ENCODE results near the gene XRCC4.

XRCC4 gene

DNA sequence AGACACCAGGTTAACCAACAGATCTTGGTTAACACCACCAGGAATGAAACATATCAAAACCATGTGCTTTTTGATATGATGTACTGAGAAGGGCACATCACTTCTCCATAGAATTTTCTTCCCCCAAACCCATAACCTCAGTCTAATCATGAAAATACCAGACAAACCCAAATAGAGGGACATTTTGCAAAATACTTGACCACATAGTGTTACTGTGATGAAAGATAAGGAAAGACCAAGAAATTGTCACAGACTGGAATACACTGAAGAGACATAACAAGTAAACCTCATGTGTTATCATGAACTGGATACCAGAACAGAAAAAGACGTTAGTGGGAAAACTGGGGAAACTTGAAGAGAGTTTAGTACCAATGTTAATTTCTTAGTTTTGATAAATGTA lies 319.3 kb downstream of the XRCC4 start:
- ChIA-PET CTCF (interaction anchor here (0.6 kb wide), 1 partner anchor 18 kb away, joined by 4 read pairs; no protein-coding TSS in a partner anchor), POLR2A (no interaction called here)
- Histone ChIP-seq H3K36me3 (ENCODE audit: control insufficient read depth in 2 of 2, insufficient read depth in 1 of 2, low read length in 2 of 2) (no peaks in the 10 kb centered on the region), H3K4me1 (ENCODE audit: control insufficient read depth, insufficient read depth, low read length) (0 out of 2 replicates have a peak, but pooled peaks cover 3% of the 10 kb centered on the region), H3K27ac (ENCODE audit: extremely low read depth, low read depth, low read length) (no peak overlapping the region), H3K4me3 (ENCODE audit: low read depth, low read length) (no peak overlapping the region), H3K9me3 (ENCODE audit: control insufficient read depth, insufficient read depth, low read depth, low read length) (no peaks in the 10 kb centered on the region)
- no peak for TF ChIP-seq ZNF221 (tag by site-specific recombination; IDR thresholded peaks at IDR 0.05; ENCODE audit: borderline replicate concordance)
- TF ChIP-seq ZFP41 (tag by site-specific recombination; IDR thresholded peaks at IDR 0.05; ENCODE audit: borderline replicate concordance): no peak
- no peak for TF ChIP-seq PRDM2 (tag by site-specific recombination; IDR thresholded peaks at IDR 0.05; ENCODE audit: borderline replicate concordance)
- no peak for TF ChIP-seq SETDB1 (IDR thresholded peaks at IDR 0.05; ENCODE audit: insufficient read length, low read length)
- TF ChIP-seq ZNF530 (tag by site-specific recombination; IDR thresholded peaks at IDR 0.05; ENCODE audit: low read depth): no peak
- no peak for TF ChIP-seq ZNF776 (tag by site-specific recombination; IDR thresholded peaks at IDR 0.05; ENCODE audit: borderline replicate concordance)
- no peak for TF ChIP-seq ZNF426 (tag by site-specific recombination; IDR thresholded peaks at IDR 0.05)
- TF ChIP-seq YY1 (tag by site-specific recombination; IDR thresholded peaks at IDR 0.05): no peak
- no peak for TF ChIP-seq TSHZ1 (tag by site-specific recombination; IDR thresholded peaks at IDR 0.05; ENCODE audit: borderline replicate concordance)
- no peak for TF ChIP-seq ZNF223 (tag by site-specific recombination; IDR thresholded peaks at IDR 0.05)
- no peak for TF ChIP-seq KLF9 (tag by site-specific recombination; IDR thresholded peaks at IDR 0.05; ENCODE audit: low read depth)
- TF ChIP-seq ZNF747 (tag by site-specific recombination; IDR thresholded peaks at IDR 0.05): no peak
- TF ChIP-seq ZNF184 (tag by site-specific recombination; IDR thresholded peaks at IDR 0.05): no peak
- TF ChIP-seq KLF16 (tag by site-specific recombination; IDR thresholded peaks at IDR 0.05): no peak
- TF ChIP-seq IKZF3 (tag by site-specific recombination; IDR thresholded peaks at IDR 0.05): no peak

- H3K27ac ChIP-seq (ENCODE audit: extremely low read depth, low read depth, low read length): no peak overlapping the region
- POLR2A ChIA-PET: no interaction called here
- CTCF ChIA-PET: no interaction called here
- no peaks in the 10 kb centered on the region for H3K9me3 ChIP-seq (ENCODE audit: control insufficient read depth, insufficient read depth, low read depth, low read length)
- 0 out of 2 replicates have a peak, but pooled peaks cover 3% of the 10 kb centered on the region for H3K4me1 ChIP-seq (ENCODE audit: control insufficient read depth, insufficient read depth, low read length)
- no peaks in the 10 kb centered on the region for H3K36me3 ChIP-seq (ENCODE audit: control insufficient read depth in 2 of 2, insufficient read depth in 1 of 2, low read length in 2 of 2)
- no peak overlapping the region for H3K4me3 ChIP-seq (ENCODE audit: low read depth, low read length)
- TF ChIP-seq GFI1B (tag by site-specific recombination; IDR thresholded peaks at IDR 0.05) (no peak), ZSCAN16 (tag by site-specific recombination; IDR thresholded peaks at IDR 0.05) (no peak), ZNF37A (tag by site-specific recombination; IDR thresholded peaks at IDR 0.05) (no peak), ZNF221 (tag by site-specific recombination; IDR thresholded peaks at IDR 0.05; ENCODE audit: borderline replicate concordance) (no peak), ZNF19 (tag by site-specific recombination; IDR thresholded peaks at IDR 0.05; ENCODE audit: low read depth) (no peak), ZNF501 (tag by site-specific recombination; IDR thresholded peaks at IDR 0.05) (no peak), ZNF624 (tag by site-specific recombination; IDR thresholded peaks at IDR 0.05) (no peak), ZNF555 (tag by site-specific recombination; conservative IDR thresholded peaks at IDR 0.05) (no peak), SCRT1 (tag by site-specific recombination; IDR thresholded peaks at IDR 0.05; ENCODE audit: borderline replicate concordance) (no peak)
- TF ChIP-seq, protein P1, sequence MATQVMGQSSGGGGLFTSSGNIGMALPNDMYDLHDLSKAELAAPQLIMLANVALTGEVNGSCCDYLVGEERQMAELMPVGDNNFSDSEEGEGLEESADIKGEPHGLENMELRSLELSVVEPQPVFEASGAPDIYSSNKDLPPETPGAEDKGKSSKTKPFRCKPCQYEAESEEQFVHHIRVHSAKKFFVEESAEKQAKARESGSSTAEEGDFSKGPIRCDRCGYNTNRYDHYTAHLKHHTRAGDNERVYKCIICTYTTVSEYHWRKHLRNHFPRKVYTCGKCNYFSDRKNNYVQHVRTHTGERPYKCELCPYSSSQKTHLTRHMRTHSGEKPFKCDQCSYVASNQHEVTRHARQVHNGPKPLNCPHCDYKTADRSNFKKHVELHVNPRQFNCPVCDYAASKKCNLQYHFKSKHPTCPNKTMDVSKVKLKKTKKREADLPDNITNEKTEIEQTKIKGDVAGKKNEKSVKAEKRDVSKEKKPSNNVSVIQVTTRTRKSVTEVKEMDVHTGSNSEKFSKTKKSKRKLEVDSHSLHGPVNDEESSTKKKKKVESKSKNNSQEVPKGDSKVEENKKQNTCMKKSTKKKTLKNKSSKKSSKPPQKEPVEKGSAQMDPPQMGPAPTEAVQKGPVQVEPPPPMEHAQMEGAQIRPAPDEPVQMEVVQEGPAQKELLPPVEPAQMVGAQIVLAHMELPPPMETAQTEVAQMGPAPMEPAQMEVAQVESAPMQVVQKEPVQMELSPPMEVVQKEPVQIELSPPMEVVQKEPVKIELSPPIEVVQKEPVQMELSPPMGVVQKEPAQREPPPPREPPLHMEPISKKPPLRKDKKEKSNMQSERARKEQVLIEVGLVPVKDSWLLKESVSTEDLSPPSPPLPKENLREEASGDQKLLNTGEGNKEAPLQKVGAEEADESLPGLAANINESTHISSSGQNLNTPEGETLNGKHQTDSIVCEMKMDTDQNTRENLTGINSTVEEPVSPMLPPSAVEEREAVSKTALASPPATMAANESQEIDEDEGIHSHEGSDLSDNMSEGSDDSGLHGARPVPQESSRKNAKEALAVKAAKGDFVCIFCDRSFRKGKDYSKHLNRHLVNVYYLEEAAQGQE (tag by site-specific recombination; IDR thresholded peaks at IDR 0.05): no peak
These were observed 320.3 kb downstream of the XRCC4 start for GRCh38 chr5:83397658-83398057.
